Activated B cell treated with CpG ODN at 0.5 μM for 24 hours (primary cell): ENCODE data around the gene TMEM87B. TPM values are rescaled to one million over a fixed set of nuclear protein-coding genes. Genes with fewer than 3 reads are reported as not detected.

Source experiments
- ATAC-seq: fragments of 200-7000 bp; cut with Tn5 transposase; one replicate; pipeline ENCODE4 v1.10.0; 2021; ENCODE audit warnings: low read depth, mild to moderate bottlenecking, moderate library complexity
- CTCF ChIA-PET: fragments of 350-600 bp; sonication (Branson Sonifier 250); formaldehyde crosslinking; loops from one replicate; lab custom pipeline; 2021; ENCODE audit warnings: antibody characterized with exemption; lab: Charles Lee
- POLR2A ChIA-PET: fragments of 350-600 bp; sonication (Branson Sonifier 250); formaldehyde crosslinking; loops from one replicate; lab custom pipeline; 2021; ENCODE audit warnings: antibody characterized with exemption; lab: Charles Lee
- DNase-seq: peaks from one replicate; pipeline ENCODE4 v3.0.0; 2022
- H3K27ac Mint-ChIP-seq: one replicate; pipeline ENCODE4 v1.8.0; 2020; ENCODE audit warnings: mixed read lengths
- H3K27me3 Mint-ChIP-seq: one replicate; pipeline ENCODE4 v1.8.0; 2021; ENCODE audit warnings: mixed read lengths
- H3K36me3 Mint-ChIP-seq: one replicate; pipeline ENCODE4 v1.8.0; 2021; ENCODE audit warnings: low read depth, mixed read lengths
- H3K4me1 Mint-ChIP-seq: one replicate; pipeline ENCODE4 v1.8.0; 2021; ENCODE audit warnings: mixed read lengths
- H3K4me3 Mint-ChIP-seq: one replicate; pipeline ENCODE4 v1.8.0; 2020; ENCODE audit warnings: mild to moderate bottlenecking, mixed read lengths
- H3K9me3 Mint-ChIP-seq: one replicate; pipeline ENCODE4 v1.8.0; 2020; ENCODE audit warnings: mixed read lengths
- CTCF ChIP-seq: fragments of 200-600 bp; IDR thresholded peaks from one replicate; pipeline ENCODE4 v1.8.0; 2022; ENCODE audit warnings: antibody characterized with exemption, mild to moderate bottlenecking
- intact Hi-C: fragments of 100-400 bp; cut with micrococcal nuclease; formaldehyde crosslinking; loops from one replicate; pipeline ENCODE4 v1.15.1; 2024
- total RNA-seq: library from RNA; stranded (reverse); gene quantifications from 2 replicates; pipeline ENCODE4 v1.2.3, GENCODE V29; 2022

Gene TMEM87B
- total RNA-seq, 1 donor from 2014 or later: 19.8 TPM

GRCh38 chr2:112156152-112156986, 101.3 kb downstream of the TMEM87B start:
- CTCF ChIA-PET: interaction anchor here (1.3 kb wide), 1 partner anchor 17 kb away, joined by 3 read pairs; no protein-coding TSS in a partner anchor

GRCh38 chr2:112157472-112157871, 102.4 kb downstream of the TMEM87B start:
- no peak overlapping the region for H3K27ac Mint-ChIP-seq
- ATAC-seq: no peak
- intact Hi-C loops: no loop called here
- ChIA-PET CTCF (no interaction called here), POLR2A (no interaction called here)
- no peak for DNase-seq
- H3K36me3 Mint-ChIP-seq: no peaks in the 10 kb centered on the region
- peaks cover 43% of the 10 kb centered on the region for H3K4me1 Mint-ChIP-seq
- H3K4me3 Mint-ChIP-seq: no peak overlapping the region
- no peak for TF ChIP-seq CTCF
- peaks cover 4% of the 10 kb centered on the region for H3K9me3 Mint-ChIP-seq
- H3K27me3 Mint-ChIP-seq: no peaks in the 10 kb centered on the region

More at GRCh38 chr2:112156152-112156986, 101.3 kb downstream of the TMEM87B start:
- Mint-ChIP-seq H3K27me3 (no peaks in the 10 kb centered on the region), H3K9me3 (peaks cover 4% of the 10 kb centered on the region), H3K27ac (peak overlapping the region; percentile 61), H3K4me3 (peak overlapping the region; percentile 50), H3K4me1 (peaks cover 43% of the 10 kb centered on the region), H3K36me3 (no peaks in the 10 kb centered on the region)
- TF ChIP-seq CTCF: no peak
- ATAC-seq: no peak
- intact Hi-C loops: no loop called here
- POLR2A ChIA-PET: interaction anchor here (0.6 kb wide), 1 partner anchor 117 kb away, joined by 3 read pairs; no protein-coding TSS in a partner anchor
- DNase-seq: no peak

GRCh38 chr2:112159454-112159921, 104.4 kb downstream of the TMEM87B start:
- Mint-ChIP-seq H3K36me3 (no peaks in the 10 kb centered on the region), H3K27me3 (no peaks in the 10 kb centered on the region), H3K9me3 (peaks cover 4% of the 10 kb centered on the region), H3K27ac (peak overlapping the region; percentile 88), H3K4me3 (peak overlapping the region; percentile 65), H3K4me1 (peaks cover 39% of the 10 kb centered on the region)
- peak; percentile 76 for ATAC-seq
- ChIA-PET POLR2A (interaction anchor here (0.5 to 1.1 kb wide), 5 partner anchors 10 to 115 kb away, joined by 3 to 5 read pairs (median 4); partner anchors contain the start of gene ZC3H8), CTCF (interaction anchor here (0.8 kb wide), 1 partner anchor 38 kb away, joined by 3 read pairs; no protein-coding TSS in a partner anchor)
- no peak for TF ChIP-seq CTCF
- intact Hi-C loops: loop anchor here (2.0 kb wide), 1 partner anchor 29 kb away; no protein-coding TSS in a partner anchor
- DNase-seq: peak; percentile 34

GRCh38 chr2:112160283-112161250, 105.5 kb downstream of the TMEM87B start:
- no peak for TF ChIP-seq CTCF
- Mint-ChIP-seq H3K27me3 (no peaks in the 10 kb centered on the region), H3K4me1 (peaks cover 29% of the 10 kb centered on the region), H3K27ac (peak overlapping the region; percentile 71), H3K36me3 (no peaks in the 10 kb centered on the region), H3K9me3 (peaks cover 4% of the 10 kb centered on the region), H3K4me3 (no peak overlapping the region)
- ChIA-PET POLR2A (interaction anchor here (0.6 kb wide), 1 partner anchor 11 kb away, joined by 5 read pairs; no protein-coding TSS in a partner anchor), CTCF (interaction anchor here (0.8 kb wide), 1 partner anchor 39 kb away, joined by 3 read pairs; no protein-coding TSS in a partner anchor)
- ATAC-seq (no peak), DNase-seq (no peak)
- intact Hi-C loops: no loop called here
